Inferior parietal cortex (tissue), 1 donor: ENCODE measurements around the gene CALCOCO2.

ENCODE experiments used
- DNase-seq: peaks from one replicate; pipeline ENCODE4 v3.0.0-alpha.2; 2016; ENCODE audit errors: extremely low spot score

Gene CALCOCO2

DNA sequence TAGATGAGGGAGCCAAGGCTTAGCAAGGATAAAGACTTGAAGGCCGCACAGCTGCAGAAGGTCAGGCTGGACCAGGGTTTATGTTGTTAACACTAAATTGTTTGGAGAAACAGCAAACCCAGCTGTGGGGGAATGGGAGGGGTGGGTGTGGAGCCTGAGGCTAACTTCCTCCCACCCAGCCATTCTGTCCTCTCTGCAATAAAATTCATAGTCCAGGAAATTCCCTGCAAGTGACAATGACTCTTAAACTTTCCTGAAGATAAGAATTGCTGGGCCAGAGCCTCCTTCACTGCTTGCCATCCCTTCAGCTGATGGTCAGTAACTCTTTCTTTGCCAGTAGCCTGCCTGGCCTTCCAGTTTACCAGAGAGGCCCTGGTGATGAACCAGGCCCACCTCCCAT lies 42.4 kb downstream of the CALCOCO2 start:
- DNase-seq = no peak

DNA sequence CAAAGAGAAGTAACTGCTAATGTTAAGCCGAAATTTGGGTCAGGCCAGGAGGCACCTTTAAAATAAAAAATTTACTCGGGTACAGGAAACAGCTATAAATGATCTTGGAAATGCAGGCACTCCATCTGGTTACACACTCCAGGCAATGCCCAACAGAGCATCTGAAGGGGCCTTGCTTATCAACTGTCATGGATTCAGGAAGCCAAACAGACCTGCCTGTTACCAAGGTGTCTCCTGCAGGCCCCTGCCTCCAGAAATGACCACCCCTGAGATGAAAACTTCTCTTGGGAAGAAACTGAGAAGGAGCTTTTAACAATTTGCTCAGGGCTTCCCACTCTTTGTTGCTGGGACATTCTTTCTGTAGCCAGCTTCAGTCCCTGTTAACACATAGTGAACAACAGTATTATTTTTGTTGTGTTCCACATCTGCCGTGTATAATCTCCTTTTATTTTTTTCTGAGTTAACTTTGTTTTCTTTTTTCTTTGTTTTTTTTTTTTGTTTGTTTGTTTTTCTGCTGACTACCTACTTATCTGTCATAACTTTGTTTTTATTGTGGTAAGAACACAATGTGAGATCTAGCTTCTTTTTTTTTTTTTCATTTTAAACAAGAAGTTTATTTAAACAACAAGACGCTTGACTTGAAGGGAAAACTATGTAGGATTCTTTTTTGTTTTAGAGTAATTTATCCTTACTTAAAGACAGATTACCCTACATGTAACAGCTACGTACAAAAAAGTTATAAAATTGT lies 43.0 kb downstream of the CALCOCO2 start:
- DNase-seq = no peak

DNA sequence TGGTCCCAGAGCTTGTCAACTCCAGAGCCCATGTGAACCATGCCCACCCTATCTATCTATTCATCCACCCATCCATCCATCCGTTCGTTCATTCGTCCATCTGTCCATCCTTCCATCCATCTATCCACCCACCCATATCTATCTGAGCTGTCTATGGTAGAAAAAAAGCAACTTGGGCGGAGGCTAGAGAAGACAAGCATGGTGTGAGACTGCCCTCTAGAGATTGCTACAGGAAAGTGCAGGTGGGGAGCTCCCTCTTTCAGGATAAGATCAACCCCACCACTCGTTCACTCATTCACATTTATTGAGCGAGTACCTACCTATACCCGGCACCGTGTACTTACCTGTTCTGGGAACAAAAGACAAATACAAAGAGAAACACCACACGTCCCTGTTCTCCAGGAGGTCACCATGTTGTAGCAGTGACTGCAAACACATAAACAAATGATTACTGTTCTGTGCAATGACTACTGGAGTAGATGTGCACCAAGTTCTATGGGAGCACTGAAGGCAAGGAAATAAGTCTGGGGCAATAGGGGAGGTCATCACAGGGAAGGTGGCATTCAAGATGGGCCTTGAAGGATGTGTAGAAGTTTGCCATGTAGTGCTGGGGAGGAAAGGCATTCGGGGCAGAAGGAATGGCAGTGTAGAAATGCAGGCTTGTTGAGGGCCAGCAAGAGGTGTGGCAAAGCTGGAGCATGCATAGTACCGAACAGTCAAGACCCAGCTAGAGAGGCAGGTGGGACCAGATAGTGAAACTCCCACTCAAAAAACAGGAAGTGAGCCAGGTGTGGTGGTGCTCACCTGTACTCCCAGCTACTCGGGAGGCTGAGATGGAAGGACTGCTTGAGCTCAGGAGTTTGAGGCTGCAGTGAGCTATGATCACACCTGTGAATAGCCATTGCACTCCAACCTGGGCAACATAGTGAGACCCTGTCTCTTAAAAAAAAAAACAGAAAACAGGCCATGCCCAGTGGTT lies 48.4 kb downstream of the CALCOCO2 start:
- DNase-seq = peak; percentile 71

DNA sequence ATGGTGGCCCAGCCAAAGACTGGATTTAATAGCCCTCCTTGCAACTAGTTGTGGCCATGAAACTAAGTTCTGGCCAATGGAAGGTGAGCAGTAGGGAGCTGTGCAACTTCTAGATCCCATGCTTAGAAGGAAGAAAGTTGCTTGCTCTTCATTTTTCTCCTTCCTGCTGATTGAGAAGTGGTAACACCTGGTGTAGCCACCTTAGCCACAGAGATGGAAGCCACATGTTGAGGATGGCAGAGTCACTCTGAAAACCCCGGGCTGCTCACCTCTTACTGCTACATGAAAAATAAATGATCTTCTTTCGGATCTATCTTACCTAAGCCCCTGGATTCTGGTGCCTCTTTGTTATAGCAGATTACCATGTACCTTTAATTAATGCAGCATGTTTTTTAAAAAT lies 51.4 kb downstream of the CALCOCO2 start:
- no peak for DNase-seq

DNA sequence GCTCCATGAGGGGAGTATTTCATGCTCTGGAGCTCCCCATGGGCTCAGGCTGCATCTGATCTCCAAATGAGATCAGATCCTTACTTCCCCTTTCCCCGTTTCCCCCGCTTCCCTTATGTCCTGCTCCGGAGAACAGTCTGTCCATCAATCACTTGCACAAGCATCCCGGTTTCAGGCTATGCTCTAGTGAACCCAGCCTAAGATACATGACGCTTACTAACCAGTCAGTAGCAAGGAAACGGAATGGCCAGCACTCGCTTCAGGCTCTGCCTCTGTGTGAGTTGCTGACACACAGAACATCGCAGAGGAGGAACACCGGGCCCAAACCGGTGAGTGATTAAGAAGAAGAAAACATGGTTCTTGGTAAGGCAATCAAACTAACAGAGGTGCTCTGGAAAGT lies 52.3 kb downstream of the CALCOCO2 start:
- no peak for DNase-seq

DNA sequence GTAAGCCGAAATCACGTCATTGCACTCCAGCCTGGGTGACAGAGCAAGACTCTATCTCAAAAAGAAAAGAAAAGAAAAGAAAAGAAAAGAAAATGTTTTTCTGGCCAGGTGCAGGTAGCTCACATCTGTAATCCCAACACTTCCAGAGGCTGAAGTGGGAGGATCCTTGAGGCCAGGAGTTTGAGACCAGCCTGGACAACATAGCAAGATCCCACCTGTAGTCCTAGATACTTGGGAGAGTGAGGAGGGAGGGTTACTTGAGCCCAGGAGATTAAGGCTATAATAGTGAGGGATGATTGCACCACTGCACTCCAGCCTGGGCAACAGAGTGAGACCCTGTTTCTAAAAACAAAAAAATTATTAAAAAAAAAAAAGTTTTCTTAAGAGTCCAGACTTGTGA lies 59.3 kb downstream of the CALCOCO2 start:
- DNase-seq = no peak

DNA sequence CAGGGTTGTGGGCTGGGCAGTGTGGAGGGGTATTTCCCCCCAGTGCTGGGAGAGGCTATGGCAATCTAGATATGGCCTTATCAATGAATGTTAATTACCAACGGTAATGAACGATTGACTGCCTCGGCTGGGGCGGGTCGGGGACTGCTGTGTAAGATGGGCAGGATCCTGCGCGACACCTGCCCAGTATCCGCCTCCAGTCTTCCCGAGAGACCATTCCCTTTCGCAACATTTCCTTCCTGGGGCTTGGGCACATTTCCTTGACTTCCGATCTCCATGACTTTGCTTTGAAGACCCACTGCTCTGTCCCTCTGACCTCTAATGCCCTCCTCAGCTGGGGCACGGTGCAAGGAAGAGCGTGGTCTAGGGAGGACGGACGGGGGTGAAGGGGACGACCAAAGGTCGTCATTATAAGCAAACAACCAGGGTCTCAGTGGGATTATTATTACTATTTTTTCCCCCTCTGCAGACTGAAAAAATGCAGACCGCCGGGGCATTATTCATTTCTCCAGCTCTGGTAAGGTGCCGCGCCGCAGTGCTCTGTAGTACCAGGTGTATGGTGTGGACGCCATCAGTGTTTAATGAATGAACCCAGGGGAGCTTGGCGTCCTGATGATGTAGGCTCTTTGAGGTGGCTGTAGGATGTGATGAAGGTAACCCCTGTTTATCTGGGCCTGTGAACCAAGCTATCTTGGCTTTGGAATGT lies 62.3 kb downstream of the CALCOCO2 start:
- no peak for DNase-seq

DNA sequence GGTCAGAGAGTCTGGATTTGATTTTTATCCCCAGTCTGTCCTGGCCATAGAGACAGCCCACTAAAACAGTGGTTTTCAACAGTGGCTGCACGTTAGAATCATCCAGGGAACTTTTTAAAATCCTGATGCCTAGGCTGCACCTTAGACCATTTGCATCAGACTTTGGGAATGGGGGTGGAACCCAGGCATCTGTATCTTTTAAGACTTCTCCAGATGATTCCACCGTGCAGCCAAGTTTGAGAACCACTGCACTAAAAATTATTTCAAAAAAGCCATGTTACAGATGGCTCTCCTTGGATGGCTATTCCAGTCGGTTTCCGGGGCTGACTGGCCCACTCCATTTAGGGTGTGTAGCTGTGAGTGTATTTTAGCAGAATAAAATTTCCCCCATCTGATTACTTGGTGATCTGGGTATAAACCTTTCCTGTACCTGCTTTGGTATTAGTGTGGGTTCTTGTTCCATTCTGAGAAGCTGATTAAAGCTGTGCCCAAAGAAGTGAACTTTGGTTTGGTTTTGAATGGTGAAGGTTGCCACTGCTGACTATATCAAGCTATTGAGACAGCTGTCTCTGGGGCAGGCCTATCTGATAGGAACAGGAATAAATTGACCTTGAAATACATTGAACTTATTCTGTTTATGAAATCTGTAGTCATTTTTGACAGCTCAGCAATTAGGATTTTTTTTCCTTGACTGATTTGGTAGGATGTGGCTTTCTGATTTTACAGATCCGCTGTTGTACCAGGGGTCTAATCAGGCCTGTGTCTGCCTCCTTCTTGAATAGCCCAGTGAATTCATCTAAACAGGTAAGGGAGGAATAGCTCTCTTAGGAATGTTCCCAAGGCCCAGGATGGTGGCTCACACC lies 63.0 kb downstream of the CALCOCO2 start:
- DNase-seq = no peak

DNA sequence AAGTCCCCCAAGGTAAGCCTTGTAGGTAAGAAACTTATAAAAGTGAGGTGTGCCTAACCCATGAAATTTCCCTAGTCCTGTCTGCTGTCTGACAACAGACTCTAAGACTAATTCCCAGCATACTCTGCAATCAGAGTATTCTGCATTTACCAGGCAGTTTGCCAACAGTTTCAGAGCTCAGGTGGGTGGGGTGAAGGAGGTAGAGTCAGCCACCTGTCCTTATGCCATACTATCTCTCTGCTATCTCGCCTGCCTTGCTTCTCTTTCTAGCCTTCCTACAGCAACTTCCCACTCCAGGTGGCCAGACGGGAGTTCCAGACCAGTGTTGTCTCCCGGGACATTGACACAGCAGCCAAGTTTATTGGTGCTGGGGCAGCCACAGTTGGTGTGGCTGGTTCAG lies 64.1 kb downstream of the CALCOCO2 start:
- DNase-seq = no peak

DNA sequence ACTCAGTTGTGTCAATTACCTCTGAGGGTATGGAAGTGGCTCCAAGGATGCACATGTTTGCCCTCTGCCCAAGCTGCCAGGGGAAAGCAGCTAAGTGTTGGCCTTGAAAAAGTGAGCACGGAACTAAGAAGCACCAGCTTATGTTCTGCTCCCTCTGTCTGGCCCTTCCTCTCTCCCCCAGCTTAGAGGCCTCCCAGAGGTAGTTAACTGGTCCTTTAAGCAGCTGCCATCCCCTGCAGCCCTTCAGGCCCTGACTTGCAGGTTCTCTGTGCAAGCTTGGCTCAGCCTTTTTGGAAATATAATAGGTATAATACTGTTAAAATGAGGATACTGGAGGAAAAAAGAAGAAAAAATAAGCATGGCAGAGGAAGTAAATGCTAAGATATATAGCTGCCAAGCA lies 70.4 kb downstream of the CALCOCO2 start:
- no peak for DNase-seq

DNA sequence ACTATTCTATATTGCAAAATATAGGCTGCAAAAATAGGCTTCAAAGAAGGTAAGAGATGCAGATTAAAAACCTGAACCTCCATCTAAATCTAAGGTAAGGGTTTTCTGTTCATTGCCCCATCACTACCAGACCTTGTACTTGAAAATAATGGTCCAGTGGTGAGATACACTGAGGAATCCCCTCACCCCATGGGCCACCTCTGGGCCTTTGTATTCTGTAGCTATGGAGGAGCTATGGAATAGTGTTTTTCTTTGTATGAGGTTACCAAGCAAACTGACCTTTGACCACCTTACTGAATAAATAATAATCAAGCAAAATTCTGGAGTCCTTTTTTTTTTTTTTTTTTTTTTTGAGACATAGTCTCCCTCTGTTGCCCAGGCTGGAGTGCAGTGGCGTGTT lies 72.6 kb downstream of the CALCOCO2 start:
- DNase-seq = no peak

DNA sequence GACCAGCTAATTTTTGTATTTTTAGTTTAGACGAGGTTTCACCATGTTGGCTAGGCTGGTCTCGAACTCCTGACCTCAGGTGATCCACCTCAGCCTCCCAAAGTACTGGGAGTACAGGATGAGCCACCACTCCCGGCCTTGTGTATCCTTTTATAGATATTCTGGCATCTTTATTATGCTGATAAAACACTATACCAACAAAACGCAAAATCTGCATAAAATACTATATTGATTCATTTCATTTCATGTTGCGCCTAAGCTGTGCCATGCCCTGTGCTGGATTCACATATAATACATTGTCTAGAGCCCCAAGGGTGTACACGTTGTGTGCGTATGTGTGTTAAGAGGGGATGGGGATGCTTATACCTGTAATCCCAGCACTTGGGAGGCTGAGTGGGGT lies 73.6 kb downstream of the CALCOCO2 start:
- no peak for DNase-seq

DNA sequence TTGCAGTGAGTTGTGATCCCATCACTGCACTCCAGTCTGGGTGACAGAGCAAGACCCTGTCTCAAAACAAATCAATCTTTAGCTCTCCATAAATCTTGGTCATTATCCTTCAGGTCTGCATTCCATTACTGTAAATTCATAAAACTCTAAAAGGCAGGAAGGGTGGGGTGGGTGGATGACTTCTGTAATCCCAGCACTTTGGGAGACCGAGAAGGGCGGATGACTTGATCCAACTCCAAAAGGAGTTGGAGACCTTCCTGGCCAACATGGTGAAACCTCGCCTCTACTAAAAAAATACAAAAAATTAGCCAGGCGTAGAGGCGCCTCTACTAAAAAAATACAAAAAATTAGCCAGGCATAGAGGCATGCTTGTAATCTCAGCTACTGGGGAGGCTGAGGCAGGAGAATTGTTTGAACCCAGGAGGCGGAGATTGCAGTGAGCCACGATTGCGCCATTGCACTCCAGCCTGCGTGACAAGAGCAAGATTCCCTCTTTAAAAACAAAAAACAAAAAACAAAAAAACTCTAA lies 75.2 kb downstream of the CALCOCO2 start:
- no peak for DNase-seq

DNA sequence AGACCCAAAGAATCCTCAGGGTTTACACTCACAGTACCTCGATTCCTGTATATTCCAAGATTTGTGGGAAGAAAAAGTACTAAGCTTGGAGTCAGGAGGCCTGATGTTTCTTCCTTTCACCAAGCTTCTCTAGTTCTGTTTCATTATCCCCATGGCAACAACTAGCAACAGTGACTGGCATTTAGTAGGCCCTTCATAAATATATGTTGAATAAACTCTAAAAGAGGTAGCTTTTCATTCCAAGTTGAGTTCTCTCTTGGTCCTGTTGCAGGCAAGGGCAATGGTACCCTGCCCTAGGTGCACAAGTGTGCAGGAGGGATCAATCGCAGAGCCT lies 76.8 kb downstream of the CALCOCO2 start:
- no peak for DNase-seq

DNA sequence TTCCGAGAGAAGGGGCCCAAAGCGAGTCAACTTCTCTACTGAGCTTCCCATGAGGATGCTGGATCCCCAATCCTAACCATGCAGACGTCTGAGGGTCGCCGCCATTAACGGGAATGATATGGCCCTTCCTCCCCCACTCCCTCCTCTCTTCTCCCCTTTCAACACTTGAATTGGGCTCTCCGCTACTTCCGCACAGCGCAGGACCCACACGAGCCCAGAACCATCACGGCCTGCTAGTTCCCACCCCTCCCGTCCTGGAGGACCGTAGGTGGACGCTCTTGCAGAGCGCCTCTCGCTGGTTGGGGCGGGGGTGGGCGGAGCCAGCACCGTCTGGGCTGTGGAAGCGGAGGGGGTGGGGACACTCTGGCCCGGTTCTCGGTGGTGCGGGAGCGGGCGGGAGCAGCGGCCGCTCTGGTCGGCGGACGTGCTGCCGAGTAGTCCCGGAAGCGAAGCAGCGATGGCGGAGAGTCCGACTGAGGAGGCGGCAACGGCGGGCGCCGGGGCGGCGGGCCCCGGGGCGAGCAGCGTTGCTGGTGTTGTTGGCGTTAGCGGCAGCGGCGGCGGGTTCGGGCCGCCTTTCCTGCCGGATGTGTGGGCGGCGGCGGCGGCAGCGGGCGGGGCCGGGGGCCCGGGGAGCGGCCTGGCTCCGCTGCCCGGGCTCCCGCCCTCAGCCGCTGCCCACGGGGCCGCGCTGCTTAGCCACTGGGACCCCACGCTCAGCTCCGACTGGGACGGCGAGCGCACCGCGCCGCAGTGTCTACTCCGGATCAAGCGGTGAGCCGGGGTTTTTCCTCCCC lies 77.4 kb downstream of the CALCOCO2 start, which contains the start of gene UBE2Z:
TSS of gene UBE2Z (plus strand) at position 361 of the 797 bp plus-strand sequence. CDS start at position 458, 97 bp downstream.
- DNase-seq = peak; percentile 84

DNA sequence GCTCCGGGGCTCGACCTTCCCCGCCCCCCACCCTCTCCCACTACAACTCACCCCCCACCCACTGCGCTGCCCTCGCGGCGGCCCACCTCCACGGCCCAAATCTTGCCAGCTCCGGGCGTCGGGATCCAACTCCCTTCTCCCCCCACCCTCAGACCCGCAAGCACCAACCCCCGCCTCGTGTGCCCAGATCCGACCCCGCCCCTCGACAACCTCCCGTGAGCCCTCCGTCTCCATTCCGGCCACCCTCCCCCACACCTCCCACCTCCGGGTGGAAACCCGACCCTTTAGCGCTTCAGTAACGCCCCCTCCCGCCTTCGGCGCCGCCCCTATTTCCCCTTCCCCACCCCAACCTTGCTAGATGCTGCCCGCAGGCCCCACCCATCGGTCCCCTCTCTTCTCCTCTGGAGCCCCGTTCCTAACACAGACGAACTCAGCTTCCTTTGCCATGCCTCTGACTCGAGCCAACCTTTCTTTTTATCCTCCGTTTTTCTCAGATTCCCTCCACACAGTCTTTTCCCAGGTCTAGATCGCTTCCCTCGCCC lies 78.1 kb downstream of the CALCOCO2 start:
- no peak for DNase-seq

DNA sequence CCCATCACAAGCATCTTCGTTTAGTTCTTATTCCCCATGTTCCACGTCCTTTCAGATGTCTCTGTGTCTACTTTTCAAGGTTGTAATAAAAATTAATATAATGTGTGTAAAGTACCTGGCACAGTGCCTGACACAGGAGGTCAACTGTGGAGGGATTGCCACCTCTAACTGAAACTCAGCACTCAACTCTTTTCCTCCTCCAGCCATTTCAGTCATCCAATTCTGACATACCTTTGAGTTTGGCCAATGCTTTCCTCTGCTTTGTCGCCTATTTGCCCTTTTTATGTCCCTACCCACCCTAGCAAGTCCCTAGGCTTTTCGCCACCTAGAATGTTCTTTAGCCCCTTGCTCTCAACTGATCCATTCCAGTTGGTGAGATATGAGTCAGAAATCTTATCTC lies 78.9 kb downstream of the CALCOCO2 start:
- no peak for DNase-seq

DNA sequence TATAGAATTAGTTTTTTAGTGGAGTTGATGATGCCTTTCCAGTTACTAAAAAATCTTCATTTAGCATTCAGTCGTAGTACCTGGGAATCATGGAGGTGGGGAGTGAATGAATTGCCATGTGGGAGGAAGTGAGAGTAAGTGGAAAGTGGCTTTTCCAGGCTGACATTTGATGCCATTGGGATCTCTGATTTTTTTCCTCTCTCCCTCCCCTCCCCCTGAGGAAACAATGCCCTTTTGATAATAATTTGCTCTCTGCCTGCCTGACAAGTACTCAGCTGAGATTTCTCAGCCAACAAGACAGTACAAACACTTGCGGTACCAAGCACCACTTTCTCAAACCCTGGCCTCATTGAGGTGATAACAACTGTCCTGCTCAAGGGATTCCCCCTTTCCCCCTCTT lies 79.5 kb downstream of the CALCOCO2 start:
- DNase-seq = peak; percentile 51

DNA sequence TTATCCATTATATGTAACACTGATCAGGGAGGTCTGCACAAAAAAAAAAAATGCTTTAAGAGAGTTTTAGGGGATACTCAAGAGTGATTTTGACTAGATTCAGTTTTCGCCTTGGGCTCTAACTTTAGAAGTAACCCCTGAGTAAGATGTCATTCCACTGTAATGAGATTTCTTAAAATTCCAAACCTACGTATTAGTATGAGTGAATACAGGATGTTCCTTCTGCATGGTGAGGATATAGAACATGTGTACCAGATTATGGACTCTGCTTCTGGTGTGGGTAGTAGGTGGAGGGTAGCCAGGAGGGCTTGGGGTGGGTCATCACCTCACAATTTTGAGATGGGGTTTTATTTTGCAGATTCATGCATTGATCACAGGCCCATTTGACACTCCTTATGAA lies 81.6 kb downstream of the CALCOCO2 start:
- DNase-seq = no peak
